CD4-positive, alpha-beta T cell treated with Interleukin-12 subunit alpha and Interleukin-12 subunit beta, for 1 hour (primary cell): Measurements from ENCODE around the gene ABCC1.
"Not testable (repeated sequence)": the region's sequence is repeated elsewhere in the genome, so short reads cannot be mapped to it uniquely, and the experiment has no call there.

Source experiments
- DNase-seq: peaks from one replicate; pipeline ENCODE4 v3.0.0-alpha.2; 2020

The ABCC1 gene

DNA sequence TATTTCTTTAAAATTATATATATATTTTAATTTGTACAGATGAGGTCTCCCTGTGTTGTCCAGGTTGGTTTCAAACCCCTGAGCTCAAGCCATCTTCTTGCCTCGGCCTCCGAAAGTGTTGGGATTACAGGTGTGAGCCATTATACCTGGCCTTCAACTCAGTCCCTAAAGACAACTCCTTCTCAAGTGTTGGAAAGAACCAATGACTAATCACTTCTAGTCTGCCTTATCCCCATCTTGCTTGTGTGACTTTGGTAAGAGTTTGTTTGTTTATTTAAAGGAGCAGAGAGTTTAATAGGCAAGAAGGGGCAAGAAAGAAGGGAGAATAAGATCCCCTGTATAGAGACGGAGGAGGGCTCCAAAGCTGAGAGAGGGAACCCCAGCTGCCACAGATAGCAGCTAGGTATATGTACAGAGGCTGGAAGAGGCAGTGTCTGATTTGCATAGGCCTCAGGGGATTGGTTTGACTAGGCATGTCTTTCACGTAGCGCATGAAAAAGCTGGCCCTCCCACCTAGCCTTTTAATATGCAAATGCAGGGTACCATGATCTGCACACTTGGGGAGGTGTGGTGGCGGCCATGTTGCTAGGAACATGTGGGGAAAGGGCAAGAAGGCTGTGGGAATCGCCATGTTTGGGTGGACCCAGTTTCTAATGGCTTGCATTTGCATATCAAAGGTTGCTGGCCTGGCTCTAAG, 21.5 kb downstream of the ABCC1 start:
- DNase-seq: no peak

DNA sequence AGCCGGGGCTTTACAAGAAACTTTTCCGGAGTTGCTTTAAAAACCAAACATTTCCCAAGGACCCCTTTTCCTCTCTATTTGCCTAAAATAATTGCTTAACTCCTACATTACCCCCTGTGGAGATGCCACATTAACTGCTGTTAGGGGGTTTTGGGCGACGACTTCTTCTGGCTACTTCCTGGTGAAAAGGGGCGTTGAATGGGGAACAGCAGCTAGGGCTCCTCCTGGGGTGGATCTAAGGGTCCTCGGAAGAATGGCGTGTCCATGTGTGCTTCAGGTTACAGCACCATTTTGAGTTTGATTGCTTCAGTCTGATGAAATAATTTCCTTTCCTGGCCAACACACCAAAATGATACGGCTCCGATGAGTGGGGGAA, 22.0 kb downstream of the ABCC1 start:
- DNase-seq: no peak

DNA sequence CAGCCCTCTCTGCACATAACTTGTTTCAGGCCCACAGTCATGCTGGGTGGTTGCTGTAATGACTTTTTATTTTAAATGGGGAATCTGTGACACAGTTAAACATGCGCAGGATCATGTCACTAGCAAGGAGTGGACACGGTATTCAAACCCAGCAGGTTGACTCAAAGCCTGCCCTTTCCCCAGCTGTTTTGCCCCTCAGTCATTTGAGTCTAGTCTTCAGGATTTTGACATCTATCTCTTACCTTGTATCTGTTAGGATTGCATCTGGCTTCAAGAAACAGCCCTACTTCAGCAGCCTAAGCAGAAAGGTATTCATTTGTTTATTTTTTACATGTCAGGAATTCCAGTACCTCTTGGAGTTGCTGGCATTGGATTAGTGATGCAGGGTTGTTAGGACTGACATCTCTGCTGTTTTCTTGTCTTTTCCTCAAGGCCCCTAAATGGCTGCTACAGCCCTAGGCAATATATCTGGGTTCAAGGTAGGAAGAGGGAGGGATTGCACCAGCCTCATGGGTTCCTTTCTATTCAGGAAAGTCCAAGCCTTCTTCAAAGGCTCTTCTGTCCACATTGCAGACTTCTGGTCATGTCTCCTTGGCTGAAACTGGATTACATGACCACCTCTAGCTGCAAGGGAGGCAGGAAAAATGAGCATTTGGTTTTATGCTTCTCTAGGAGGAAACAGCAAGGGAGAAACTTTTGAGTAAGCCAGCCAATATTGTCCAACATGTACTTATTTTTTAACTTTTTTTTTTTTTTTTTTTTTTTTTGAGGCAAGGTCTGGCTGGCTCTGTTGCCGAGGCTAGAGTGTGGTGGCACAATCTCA, 22.8 kb downstream of the ABCC1 start:
- no peak for DNase-seq

DNA sequence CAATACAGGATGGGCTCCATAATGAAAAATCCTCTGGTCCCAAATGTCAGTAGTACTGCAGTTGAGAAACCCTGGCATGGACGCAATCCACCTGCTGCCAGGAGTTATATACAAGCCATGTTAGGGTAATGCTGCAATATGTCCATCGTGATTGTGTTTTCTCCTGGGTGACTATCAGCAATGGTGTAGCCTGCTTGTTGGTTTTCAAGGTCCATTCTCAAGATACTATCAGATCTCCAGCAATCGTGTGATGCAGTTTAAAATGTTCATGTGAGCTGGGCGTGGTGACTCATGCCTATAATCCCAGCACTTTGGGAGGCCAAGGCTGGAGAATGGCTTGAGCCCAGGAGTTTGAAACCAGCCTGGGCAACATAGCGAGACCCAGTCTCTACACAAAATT, 24.0 kb downstream of the ABCC1 start:
- DNase-seq: no peak

DNA sequence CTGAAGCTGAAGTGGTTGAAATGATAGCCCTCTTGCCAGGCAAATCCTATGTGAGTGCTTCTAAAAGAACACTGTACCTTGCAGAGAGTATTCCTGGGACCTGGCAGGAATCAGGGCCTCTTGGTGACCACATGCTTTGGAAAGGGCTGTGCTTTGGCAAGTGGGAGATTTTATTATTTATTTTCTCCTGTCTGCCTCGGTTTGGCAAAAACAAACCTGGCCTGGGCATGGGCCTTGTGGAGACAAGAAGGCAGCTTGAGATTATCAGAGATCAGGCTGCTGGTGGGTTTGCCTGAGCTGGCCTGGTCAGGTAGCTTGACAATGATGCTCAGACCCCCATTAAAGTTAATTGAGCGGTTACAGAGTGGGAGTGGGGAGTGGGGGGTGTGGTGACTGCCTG, 24.6 kb downstream of the ABCC1 start:
- DNase-seq: no peak

DNA sequence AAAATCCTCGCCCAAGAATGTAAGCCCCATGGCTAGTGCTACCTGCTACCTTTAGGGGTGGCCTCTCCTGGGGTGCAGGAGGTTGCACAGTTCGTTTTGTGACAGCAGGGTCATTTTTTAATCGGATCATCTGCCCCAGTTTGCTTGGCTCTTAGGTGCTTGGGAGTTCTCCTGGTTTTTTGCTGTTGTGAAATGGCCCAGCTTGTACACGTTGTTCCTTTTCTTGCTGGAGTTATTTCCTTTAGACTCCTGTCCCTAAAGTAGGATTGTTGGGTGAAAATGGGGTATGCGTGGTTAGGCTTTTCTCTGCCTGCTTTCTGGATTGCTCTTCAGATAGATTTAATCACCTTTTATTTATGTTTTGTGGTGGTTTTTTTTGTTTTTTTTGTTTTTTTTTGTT, 25.8 kb downstream of the ABCC1 start:
- no peak for DNase-seq

DNA sequence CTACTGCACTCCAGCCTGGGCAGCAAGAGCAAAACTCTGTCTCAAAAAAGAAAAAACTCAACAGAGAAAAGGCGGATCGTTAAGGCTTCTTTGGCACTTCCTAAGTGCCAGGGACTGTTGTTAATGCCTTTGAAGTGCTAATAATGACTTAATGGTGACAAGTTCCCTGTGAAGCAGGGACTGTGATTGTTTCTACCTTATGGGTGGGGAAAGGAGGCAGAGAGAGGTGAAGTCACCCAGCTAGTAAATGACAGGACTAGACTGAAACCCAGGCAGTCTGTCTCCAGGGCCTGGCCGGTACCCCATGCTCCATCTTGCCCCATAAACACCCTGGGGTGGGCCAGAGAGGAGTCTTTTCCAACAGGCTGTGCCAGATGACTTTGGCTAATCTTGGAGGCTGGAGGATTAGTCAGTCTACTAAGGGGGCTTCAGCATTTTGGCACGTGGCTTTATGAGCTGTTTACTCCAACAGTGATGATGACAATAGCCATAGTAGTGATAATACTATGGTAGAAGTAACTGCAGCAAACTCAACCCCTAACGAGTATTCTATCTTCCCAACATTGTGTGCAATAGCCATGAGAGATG, 26.9 kb downstream of the ABCC1 start:
- DNase-seq: no peak

DNA sequence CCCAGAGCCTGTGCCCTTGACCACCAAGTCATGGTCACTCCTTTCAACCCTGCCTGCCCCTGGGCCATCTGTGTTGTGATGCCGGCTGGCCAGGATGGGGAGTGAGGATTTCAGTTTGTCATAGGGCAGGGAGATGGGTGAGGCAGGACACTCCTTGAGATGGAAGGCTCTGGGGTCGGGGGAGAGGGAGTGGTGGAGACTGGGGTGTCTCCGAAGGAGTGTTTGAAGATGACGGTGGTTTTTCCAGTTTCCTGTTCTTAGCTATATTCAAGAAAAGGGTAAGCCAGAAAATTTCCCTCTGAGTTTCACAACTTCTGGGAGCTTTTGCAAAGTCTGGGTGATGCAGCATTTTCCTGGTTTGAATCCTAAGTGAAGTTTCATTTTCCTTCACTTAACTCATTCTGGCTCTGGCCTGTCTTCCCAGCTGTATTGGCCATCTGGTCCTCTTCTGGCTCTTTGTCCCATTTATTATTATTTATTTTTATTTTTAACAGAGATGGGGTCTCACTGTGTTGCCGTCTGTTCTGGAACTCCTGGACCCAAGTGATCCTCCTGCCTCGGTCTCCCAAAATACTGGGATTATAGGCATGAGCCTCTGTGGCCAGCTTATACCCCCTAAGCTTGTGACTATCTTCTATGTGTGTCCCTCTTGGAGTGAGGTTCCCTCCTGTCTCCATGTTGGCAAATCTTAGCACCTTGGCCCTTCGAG, 27.7 kb downstream of the ABCC1 start:
- no peak for DNase-seq

DNA sequence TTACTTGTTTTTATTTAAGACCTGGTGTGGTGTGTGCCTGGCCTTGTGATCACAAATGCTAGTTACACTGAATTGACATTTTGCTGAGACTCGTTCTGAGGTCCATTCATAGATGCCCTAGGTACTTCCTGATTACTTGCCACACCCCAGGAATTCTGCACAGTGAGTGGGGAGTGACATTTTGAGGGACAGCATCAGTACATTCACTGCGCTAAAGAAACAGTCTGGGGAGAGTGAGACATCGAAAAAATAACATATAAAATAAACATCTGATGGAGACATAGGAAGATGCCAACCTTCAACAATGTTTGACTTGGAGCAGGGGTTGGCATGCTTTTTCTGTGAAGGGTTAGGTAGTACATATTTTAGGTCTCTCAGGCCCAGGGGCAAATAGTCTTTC, 30.4 kb downstream of the ABCC1 start:
- no peak for DNase-seq

DNA sequence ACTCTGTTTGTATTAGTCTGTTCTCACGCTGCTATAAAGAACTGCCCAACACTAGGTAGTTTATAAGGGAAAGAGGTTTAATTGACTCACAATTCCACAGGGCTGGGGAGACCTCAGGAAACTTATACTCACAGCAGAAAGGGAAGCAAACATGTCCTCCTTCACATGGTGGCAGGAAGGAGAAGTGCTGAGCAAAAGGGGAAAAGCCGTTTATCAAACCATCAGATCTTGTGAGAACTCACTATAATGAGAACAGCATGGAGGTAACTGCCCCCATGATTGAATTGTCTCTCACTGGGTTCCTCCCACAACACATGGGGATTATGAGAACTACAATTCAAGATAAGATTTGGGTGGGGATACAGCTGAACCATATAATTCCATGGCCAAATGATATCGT, 30.9 kb downstream of the ABCC1 start:
- no peak for DNase-seq

DNA sequence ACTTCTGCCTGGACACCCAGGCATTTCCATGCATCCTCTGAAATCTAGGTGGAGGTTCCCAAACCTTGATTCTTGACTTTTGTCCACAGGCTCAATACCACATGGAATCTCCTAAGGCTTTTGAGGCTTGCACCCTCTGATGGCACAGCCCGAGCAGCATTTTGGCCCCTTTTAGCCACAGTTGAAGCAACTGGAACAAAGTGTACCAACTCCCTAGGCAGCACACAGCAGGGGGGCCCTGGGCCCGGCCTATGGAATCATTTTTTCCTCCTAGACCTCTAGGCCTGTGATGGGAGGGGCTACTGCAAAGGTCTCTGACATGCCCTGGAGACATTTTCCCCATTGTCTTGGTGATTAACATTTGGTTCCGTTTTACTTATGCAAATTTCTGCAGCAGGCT, 32.0 kb downstream of the ABCC1 start:
- DNase-seq: no peak

DNA sequence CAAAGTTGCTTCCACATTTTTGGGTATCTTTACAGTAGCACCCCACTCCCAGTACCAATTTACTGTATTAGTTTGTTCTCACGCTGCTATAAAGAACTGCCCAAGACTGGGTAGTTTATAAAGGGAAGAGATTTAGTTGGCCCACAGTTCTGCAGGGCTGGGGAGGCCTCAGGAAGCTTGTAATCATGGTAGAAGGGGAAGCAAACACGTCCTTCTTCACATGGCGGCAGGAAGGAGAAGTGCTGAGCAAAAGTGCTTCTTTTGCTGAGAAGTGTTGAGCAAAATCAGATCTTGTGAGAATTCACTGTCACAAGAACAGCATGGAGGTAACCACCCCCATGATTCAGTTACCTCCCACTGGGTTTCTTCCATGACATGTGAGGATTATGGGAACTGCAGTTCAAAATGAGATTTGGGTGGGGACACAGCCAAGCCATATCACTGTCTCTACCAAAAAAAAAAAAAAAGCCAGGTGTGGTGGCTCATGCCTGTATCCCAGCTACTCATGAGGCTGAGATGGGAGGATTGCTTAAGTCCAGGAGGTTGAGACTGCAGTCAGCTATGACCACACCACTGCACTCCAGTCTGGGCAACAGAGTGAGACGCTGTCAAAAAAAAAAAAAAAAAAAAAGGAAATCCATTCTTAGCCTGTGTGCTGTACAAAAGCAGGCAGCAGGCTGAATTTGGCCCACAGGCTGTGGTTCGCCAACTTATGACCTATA, 32.9 kb downstream of the ABCC1 start:
- DNase-seq: not testable (repeated sequence)

DNA sequence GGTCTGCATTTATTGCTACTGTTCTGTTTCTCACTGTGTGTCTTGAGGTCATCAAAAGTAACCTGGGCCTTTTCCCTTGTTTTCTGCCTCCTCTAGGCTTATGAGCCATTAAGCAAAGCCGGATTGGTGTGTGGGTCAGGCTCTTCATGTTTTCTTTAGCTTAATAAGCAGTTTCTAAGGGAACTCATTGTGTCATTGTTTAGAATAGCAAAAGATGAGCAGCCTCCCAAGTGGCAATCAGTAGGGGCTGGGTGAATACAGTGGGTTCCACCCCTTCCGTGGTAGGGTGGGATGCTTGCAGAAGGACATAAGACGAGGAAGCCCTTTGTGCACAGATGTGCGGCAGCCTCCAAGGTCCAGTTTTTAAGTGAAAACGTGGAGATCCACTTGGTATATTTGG, 34.5 kb downstream of the ABCC1 start:
- no peak for DNase-seq

DNA sequence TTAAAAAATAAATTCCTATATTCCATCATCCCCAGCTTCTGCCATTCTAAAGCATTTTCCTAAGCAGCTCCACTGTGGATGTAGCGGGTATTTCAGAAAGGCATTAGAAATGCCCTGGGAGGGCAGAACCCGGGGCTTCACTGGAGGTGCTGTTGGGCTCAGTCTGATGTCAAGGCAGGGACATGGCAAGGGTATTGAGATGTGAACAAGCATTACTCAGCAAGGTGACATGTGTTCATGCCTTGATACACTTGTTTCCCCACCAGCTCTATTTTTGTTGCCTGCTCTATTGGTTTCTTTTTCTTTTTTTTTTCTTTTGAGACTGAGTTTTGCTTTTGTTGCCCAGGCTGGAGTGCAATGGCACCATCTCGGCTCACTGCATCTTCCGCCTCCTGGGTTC, 35.7 kb downstream of the ABCC1 start:
- no peak for DNase-seq

DNA sequence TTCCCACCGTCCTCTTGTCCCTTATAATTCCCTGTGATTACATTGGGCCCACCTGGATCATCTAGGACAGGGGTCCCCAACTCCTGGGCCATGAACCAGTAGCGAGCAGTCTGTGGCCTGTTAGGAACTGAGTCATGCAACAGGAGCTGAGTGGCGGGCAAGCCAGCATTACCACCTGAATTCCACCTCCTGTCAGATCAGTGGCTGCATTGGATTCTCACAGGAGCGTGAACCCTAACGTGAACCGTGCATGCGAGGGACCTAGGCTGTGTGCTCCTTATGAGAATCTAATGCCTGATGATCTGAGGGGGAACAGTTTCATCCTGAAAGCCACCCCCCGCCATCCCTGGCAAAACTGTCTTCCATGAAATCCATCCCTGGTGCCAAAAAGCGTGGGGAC, 36.8 kb downstream of the ABCC1 start:
- DNase-seq: no peak

DNA sequence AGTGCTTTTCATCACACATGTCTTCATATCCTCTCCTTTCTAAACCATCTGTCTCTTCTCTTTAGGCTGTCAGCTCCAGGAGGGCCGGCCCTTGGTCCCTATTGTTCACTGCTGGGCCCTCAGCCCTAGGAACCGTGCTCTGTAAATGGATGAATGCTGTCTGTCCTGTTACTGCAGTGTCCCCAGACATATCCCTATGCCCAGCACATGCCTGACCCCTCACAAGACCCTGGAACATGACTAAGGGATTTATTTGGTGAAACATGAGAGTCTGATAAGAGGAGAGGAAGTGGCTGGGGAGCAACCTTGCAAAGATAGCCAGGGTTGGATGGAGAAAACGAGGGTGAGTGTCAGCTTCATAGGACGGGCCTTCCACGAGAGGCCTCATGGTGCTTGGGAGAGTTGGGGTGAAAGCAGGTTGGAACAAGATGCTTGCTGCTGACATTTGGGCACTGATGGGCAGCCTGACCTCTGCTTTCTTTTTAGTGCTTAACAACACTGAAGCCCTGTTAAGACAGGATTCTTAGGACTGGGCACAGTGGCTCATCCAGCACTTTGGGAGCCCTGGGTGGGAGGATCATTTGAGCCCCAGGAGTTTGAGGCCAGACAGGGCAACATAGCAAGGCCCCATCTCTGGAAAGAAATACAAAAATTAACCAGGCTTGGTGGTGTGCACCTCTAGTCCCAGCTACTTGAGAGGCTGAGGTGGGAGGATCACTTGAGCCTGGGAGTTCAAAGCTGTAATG, 39.0 kb downstream of the ABCC1 start:
- no peak for DNase-seq

DNA sequence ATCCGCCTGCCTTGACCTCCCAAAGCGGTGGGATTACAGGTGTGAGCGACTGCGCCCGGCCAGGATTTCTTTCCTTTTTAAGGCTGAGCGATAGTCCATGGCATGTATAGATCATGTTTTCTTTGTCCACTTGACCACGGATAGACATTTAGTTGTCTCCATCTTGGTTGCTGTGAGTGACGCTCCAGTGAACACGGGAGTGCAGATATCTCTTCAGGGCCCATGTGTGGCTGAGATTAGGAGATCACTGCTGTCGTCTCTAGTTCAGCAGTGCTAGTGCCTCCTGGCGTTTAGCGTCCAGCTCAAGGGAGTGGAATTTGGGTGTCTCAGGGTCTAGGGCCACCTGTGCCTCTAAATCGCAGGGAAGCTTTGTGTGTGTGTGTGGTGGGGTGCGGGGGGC, 41.5 kb downstream of the ABCC1 start:
- no peak for DNase-seq

DNA sequence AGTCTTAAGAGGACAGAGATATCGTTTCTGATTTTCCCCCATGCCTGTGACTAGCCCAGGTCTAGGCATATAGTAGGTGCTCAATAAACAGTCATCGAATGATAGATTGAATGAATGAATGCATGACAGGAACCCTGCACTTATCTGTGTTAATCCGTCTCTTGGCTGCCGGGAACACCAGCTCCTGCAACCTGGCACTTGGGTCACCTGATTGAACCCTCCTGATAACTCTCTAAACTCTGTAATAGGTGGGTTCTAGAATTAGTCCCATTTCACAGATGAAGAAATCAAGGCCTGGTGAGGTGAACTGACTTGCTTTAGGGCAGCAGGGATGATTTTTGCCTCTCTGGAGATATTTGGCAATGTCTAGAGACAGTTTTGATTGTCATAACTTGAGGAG, 43.7 kb downstream of the ABCC1 start:
- DNase-seq: no peak

DNA sequence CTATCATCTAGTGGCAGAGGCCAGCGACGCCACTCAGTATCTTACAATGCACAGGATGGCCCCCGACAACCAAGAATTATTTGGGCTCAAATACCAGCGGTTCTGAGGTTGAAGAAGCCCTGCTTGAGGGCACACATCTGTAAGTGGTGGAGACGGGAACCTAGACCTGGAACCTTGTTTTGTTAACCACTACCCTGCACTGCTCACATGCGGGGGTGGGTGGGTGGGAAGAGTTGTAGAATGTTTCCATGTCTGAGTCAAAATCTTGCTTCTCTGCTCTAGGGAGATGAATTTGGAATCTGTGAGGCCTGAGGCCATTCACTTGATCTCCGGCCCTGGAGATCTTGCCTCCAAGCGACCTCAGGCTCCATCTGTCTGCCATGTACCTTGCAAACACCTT, 44.1 kb downstream of the ABCC1 start:
- no peak for DNase-seq

DNA sequence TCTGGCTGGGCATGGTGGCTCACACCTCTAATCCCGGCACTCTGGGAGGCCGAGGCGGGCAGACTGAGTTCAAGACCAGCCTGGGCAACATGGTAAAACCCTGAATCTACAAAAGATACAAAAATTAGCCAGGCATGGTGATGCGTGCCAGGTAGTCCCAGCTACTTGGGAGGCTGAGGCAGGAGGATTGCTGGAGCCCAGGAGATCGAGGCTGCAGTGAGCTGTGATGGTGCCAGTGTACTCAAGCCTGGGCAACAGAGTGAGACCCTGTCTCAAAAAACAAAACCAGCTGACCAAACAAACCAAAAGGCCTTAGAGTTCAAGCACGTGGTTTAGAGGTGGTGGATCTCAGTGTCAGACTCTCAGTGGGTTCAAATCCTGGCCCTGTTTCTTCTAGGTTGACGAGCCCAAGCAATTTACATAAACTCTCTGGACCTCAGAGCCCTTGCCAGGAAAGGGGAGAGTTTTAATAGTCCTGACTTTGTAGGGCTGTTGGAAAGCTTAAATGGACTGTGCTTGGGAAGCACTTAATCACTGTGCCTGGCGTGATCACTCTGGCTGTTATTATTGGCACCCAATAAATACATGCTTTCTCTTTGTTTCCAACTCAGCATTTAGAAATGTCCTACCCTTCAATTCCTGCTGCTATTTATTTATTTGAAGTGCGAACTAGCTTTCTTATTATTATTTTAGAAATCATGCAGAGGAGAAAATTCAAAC, 44.7 kb downstream of the ABCC1 start:
- no peak for DNase-seq

DNA sequence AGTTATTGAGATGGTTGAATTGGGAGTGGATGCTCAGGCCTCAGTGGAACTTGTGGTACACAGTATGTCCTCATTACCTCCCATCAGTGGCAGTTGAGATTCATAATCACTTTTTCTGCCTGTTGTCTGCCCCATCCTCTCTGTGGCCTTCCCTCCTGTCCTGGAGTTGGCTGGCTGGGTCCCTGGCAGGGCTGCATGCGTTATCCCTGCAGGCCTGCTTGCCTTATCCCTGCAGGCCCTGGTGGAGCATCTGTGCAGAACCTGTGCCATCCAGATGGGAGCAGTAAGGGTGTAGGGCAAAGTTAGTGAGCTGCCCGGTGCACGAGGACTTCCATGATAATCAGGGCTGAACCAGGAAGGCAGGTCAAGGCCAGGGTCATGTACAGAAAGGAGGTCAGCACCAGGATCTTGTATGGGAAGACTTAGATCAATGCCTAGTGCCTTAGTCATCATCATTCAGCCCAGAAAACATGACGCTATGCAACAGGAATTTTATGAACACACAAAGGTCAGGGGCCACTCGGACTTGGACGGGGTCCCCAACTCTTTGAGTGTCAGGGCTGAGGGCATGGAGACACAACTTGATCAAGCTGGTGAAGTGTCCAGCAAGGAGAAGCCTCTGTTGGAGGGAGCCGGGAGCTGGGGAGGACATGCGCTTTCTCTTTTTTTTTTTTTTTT, 47.2 kb downstream of the ABCC1 start:
- no peak for DNase-seq
